ENCODE results near the gene NPHP1.
"Not testable (repeated sequence)": the region's sequence is repeated elsewhere in the genome, so short reads cannot be mapped to it uniquely, and the experiment has no call there.

DNA sequence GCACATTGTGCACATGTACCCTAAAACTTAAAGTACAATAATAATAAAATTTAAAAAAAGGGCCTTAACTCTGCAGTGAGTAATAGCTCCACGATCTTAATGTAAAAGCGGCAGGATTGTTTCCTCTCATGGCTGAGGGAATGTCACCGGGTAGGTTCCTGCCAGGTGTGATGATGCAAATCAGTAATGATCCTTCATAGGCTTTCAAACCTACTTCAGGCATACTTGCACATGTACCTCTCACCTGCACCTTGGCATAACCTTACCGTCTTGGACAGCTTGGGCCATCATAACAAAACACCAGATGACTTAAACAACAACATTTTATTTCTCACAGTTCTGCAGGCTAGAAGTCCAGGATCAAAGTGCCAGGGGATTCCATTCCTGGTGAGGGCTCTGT, 128.9 kb downstream of the NPHP1 start:
- TF ChIP-seq, protein P1, sequence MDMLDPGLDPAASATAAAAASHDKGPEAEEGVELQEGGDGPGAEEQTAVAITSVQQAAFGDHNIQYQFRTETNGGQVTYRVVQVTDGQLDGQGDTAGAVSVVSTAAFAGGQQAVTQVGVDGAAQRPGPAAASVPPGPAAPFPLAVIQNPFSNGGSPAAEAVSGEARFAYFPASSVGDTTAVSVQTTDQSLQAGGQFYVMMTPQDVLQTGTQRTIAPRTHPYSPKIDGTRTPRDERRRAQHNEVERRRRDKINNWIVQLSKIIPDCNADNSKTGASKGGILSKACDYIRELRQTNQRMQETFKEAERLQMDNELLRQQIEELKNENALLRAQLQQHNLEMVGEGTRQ (CRISPR knock-in tag; IDR thresholded peaks at IDR 0.05), result not testable (repeated sequence)
- TF ChIP-seq, protein P2, sequence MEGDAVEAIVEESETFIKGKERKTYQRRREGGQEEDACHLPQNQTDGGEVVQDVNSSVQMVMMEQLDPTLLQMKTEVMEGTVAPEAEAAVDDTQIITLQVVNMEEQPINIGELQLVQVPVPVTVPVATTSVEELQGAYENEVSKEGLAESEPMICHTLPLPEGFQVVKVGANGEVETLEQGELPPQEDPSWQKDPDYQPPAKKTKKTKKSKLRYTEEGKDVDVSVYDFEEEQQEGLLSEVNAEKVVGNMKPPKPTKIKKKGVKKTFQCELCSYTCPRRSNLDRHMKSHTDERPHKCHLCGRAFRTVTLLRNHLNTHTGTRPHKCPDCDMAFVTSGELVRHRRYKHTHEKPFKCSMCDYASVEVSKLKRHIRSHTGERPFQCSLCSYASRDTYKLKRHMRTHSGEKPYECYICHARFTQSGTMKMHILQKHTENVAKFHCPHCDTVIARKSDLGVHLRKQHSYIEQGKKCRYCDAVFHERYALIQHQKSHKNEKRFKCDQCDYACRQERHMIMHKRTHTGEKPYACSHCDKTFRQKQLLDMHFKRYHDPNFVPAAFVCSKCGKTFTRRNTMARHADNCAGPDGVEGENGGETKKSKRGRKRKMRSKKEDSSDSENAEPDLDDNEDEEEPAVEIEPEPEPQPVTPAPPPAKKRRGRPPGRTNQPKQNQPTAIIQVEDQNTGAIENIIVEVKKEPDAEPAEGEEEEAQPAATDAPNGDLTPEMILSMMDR (IDR thresholded peaks at IDR 0.05), result not testable (repeated sequence)
- not testable (repeated sequence) for TF ChIP-seq TEAD1 (CRISPR knock-in tag; IDR thresholded peaks at IDR 0.05)
